K562 (cell line): ENCODE data around the gene TMED7. TPM values are rescaled to one million over a fixed set of nuclear protein-coding genes. Genes with fewer than 3 reads are reported as not detected.

Experiments used
- ATAC-seq: fragments of 200-7000 bp; cut with Tn5 transposase; 3 replicates; pipeline ENCODE4 v1.9.1; 2020; ENCODE audit warnings: moderate library complexity
- BruUV-seq: library from RNA; stranded (reverse); fragments of 400-500 nt; replicated peaks from 2 replicates; lab custom pipeline; 2021; lab: Mats Ljungman, UMichigan
- CTCF ChIA-PET: fragments of 300-600 bp; formaldehyde crosslinking; extraction: SDS; loops from one replicate; lab custom pipeline; 2021; ENCODE audit warnings: low intra/inter-chr PET ratio; lab: Yijun Ruan, JAX
- POLR2A ChIA-PET: fragments of 300-600, 350-650 bp; sonication (Branson Sonifier 250); formaldehyde crosslinking; extraction: SDS; loops from one replicate; lab custom pipeline; 2021; ENCODE audit warnings: antibody characterized with exemption, inconsistent platforms; lab: Yijun Ruan, JAX
- DNase-seq, 4 experiments: peaks; one replicate each; pipeline versions ENCODE4 v3.0.0 to v3.0.0-alpha.2; 2011 to 2018; ENCODE audit warnings: low spot score in 3 of 4, mixed read lengths in 3 of 4; ENCODE audit errors: extremely low read depth in 1 of 4
- FAIRE-seq: peaks from 2 replicates; lab custom pipeline; 2011; peaks lifted over from hg19 to GRCh38; lab: Jason Lieb, UNC
- H2AFZ ChIP-seq: 2 replicates; pipeline ENCODE4 v1.6.0; 2011; ENCODE audit warnings: low read depth, low read length, control low read depth, inconsistent platforms
- H3K27ac ChIP-seq: fragments of 200-600 bp; 3 replicates; pipeline ENCODE4 v1.8.0; 2011; ENCODE audit warnings: low read depth, mild to moderate bottlenecking, control low read depth, inconsistent platforms, low read length, moderate library complexity, mixed read lengths; ENCODE audit errors: extremely low read depth
- H3K27me3 ChIP-seq, 2 experiments: fragments of 300-600 bp in 1 of 2; 2 replicates in 1 of 2; 3 replicates in 1 of 2; pipeline versions ENCODE4 v1.6.0 to v1.8.0; 2011; ENCODE audit warnings: inconsistent platforms in 2 of 2, low read length in 2 of 2, mild to moderate bottlenecking in 1 of 2, mixed read lengths in 1 of 2, moderate library complexity in 1 of 2; ENCODE audit not compliant: control insufficient read depth in 2 of 2, insufficient read depth in 2 of 2
- H3K36me3 ChIP-seq: fragments of 300-600 bp; 3 replicates; pipeline ENCODE4 v1.8.0; 2011; ENCODE audit warnings: mild to moderate bottlenecking, low read length, inconsistent platforms; ENCODE audit not compliant: control insufficient read depth, insufficient read depth
- H3K4me1 ChIP-seq, 2 experiments: fragments of 200-600 bp in 1 of 2; replicated peaks in 1 of 2; 2 replicates in 1 of 2; 3 replicates in 1 of 2; pipeline versions ENCODE4 v1.5.1 to v1.8.0; 2011; ENCODE audit warnings: inconsistent platforms in 2 of 2, low read length in 2 of 2, mild to moderate bottlenecking in 1 of 2, mixed read lengths in 1 of 2, moderate library complexity in 1 of 2; ENCODE audit not compliant: control insufficient read depth in 2 of 2, insufficient read depth in 2 of 2
- H3K4me2 ChIP-seq: 2 replicates; pipeline ENCODE4 v1.6.1; 2011; ENCODE audit warnings: low read length, control low read depth, inconsistent platforms, mixed read lengths; ENCODE audit not compliant: insufficient read depth
- H3K4me3 ChIP-seq: fragments of 200-600 bp; sonication (generic), shearing (Covaris generic); 2 replicates; pipeline ENCODE4 v1.5.1; 2016; ENCODE audit warnings: control low read depth, inconsistent platforms
- H3K79me2 ChIP-seq: fragments of 200-600 bp; 3 replicates; pipeline ENCODE4 v1.8.0; 2011; ENCODE audit warnings: low read length, inconsistent platforms; ENCODE audit not compliant: control insufficient read depth, insufficient read depth
- H3K9ac ChIP-seq, 2 experiments: 2 replicates each; pipeline versions ENCODE4 v1.6.0 to v1.6.1; 2011; ENCODE audit warnings: low read depth in 2 of 2, low read length in 2 of 2, control low read depth in 1 of 2, inconsistent platforms in 1 of 2, mild to moderate bottlenecking in 1 of 2, mixed read lengths in 1 of 2; ENCODE audit not compliant: insufficient read depth in 1 of 2
- H3K9me1 ChIP-seq: one replicate; pipeline ENCODE4 v1.6.0; 2011; ENCODE audit warnings: inconsistent platforms, mild to moderate bottlenecking, low read length, moderate library complexity; ENCODE audit not compliant: control insufficient read depth, insufficient read depth
- H3K9me3 ChIP-seq: replicated peaks from 2 replicates; pipeline ENCODE4 v1.5.1; 2011; ENCODE audit warnings: low read depth, low read length, inconsistent platforms; ENCODE audit not compliant: control insufficient read depth, insufficient read depth
- H4K20me1 ChIP-seq: replicated peaks from 2 replicates; pipeline ENCODE4 v1.6.1; 2011; ENCODE audit warnings: low read length, inconsistent platforms, mixed read lengths; ENCODE audit not compliant: control insufficient read depth, insufficient read depth
- COPS2 ChIP-seq: fragments of 450-650 bp; conservative IDR thresholded peaks from 2 replicates; pipeline ENCODE4 v1.6.1; 2016; ENCODE audit warnings: mild to moderate bottlenecking, moderate library complexity
- FOXK2 ChIP-seq, 2 experiments: fragments of 450-650 bp; IDR thresholded peaks in 1 of 2; conservative IDR thresholded peaks in 1 of 2; 2 replicates each; pipeline ENCODE4 v1.6.1; 2016; ENCODE audit warnings: low read depth in 2 of 2, mild to moderate bottlenecking in 1 of 2
- HMBOX1 ChIP-seq: sonication (generic); IDR thresholded peaks from 2 replicates; pipeline ENCODE4 v1.6.1; 2016
- MIER1 ChIP-seq: fragments of 450-650 bp; IDR thresholded peaks from 2 replicates; pipeline ENCODE4 v1.6.1; 2016; ENCODE audit warnings: antibody characterized with exemption, mild to moderate bottlenecking, low read depth
- RBM25 ChIP-seq: fragments of 200-400 bp; formaldehyde crosslinking; IDR thresholded peaks from 2 replicates; pipeline ENCODE4 v1.6.1; 2018; ENCODE audit warnings: low read length, low read depth, moderate library complexity; ENCODE audit not compliant: severe bottlenecking
- RREB1 ChIP-seq: fragments of 250-450 bp; sonication (Bioruptor Pico); IDR thresholded peaks from 2 replicates; pipeline ENCODE4 v1.4.0; 2020
- SIN3A ChIP-seq, 2 experiments: fragments of 150-350 bp in 1 of 2; IDR thresholded peaks; 2 replicates each; pipeline ENCODE4 v1.6.1; 2011 to 2016; ENCODE audit warnings: borderline replicate concordance in 2 of 2, low read depth in 2 of 2, low read length in 2 of 2, mild to moderate bottlenecking in 2 of 2, moderate library complexity in 2 of 2; ENCODE audit not compliant: control insufficient read depth in 1 of 2
- SMAD4 ChIP-seq: fragments of 250-450 bp; sonication (Bioruptor Pico); conservative IDR thresholded peaks from 2 replicates; pipeline ENCODE4 v1.8.0; 2021; ENCODE audit warnings: inconsistent platforms, mild to moderate bottlenecking, moderate library complexity
- SMARCA4 ChIP-seq: fragments of 450-650 bp; IDR thresholded peaks from 2 replicates; pipeline ENCODE4 v1.6.1; 2016
- TSHZ1 ChIP-seq: fragments of 250-450 bp; sonication (Bioruptor Pico); IDR thresholded peaks from 2 replicates; pipeline ENCODE4 v1.4.0; 2020; ENCODE audit warnings: mild to moderate bottlenecking, moderate library complexity
- ZKSCAN3 ChIP-seq: fragments of 250-450 bp; sonication (Bioruptor Pico); IDR thresholded peaks from 2 replicates; pipeline ENCODE4 v1.4.0; 2020
- ZNF143 ChIP-seq: sonication (generic); formaldehyde crosslinking; IDR thresholded peaks from 2 replicates; pipeline ENCODE4 v1.9.0; 2022; ENCODE audit warnings: mild to moderate bottlenecking, missing genetic modification reagents
- ZNF253 ChIP-seq: fragments of 250-450 bp; sonication (Bioruptor Pico); conservative IDR thresholded peaks from 2 replicates; pipeline ENCODE4 v1.6.1; 2021; ENCODE audit warnings: mild to moderate bottlenecking
- WGBS: fragments of 100-300 bp; shearing (Covaris generic); methylation state at CpG from one replicate; pipeline ENCODE4 v1.1.6; 2016; ENCODE audit warnings: low coverage, mixed read lengths; ENCODE audit not compliant: insufficient coverage; ENCODE audit errors: missing lambda C conversion rate; 5-methylcytosine and 5-hydroxymethylcytosine counted together
- in situ Hi-C: fragments of 300-500 bp; cut with MboI; formaldehyde crosslinking; loops from 4 replicates; pipeline ENCODE4 v1.15.0; 2018; ENCODE audit warnings: inconsistent platforms, mixed read lengths
- intact Hi-C: fragments of 100-400 bp; cut with micrococcal nuclease; formaldehyde crosslinking; loops from 2 replicates; pipeline ENCODE4 v1.14.2; 2022
- polyA plus RNA-seq, 8 experiments: library from polyadenylated mRNA; depleted of rRNA in 4 of 8; stranded (reverse) in 5 of 8; unstranded in 3 of 8; fragments of >200 nt; fragmentation: Nextera tagmentation in 2 of 8; fragmentation: Illumina TruSeq in 1 of 8; extraction: Ambion mirVana in 2 of 8; extraction: Trizol in 1 of 8; gene quantifications; 2 replicates each; pipeline versions ENCODE4 v1.2.1 to v1.2.3, GENCODE V29; 2011 to 2014; ENCODE audit warnings: inconsistent platforms in 1 of 8, missing spikeins in 1 of 8
- total RNA-seq, 7 experiments: library from RNA; depleted of rRNA in 6 of 7; stranded (reverse); fragments of >200 nt in 6 of 7; fragmentation: Illumina TruSeq in 2 of 7; extraction: Trizol in 2 of 7; gene quantifications; 2 replicates each; pipeline versions ENCODE4 v1.2.1 to v1.2.3, GENCODE V29; 2011 to 2021; ENCODE audit warnings: low replicate concordance in 1 of 7

Gene TMED7
- total and polyA plus RNA-seq, 9 of the 15 experiments (the other 6 are each of a cell fraction or from before 2014, with no cell fraction given) = 15.9 to 93.4 (median 41.7) TPM

- intact Hi-C loops (loop anchor here (1.0 to 10.0 kb wide), 3 partner anchors 24 to 1896 kb away; no protein-coding TSS in a partner anchor), in situ Hi-C loops (no loop called here)
- Histone ChIP-seq H2AFZ (no peak overlapping the region), H3K9me1 (no peaks in the 10 kb centered on the region), H3K9ac (no peak overlapping the region), H4K20me1 (no peaks in the 10 kb centered on the region), H3K79me2 (no peaks in the 10 kb centered on the region), H3K4me1 (no peaks in the 10 kb centered on the region), H3K4me3 (no peak overlapping the region), H3K4me2 (no peak overlapping the region), H3K27me3 (peaks cover 0 to 2% of the 10 kb centered on the region in 2 experiments; a peak in 1 of 5 replicates), H3K36me3 (no peaks in the 10 kb centered on the region), H3K9me3 (no peaks in the 10 kb centered on the region), H3K27ac (no peak overlapping the region)
- CTCF ChIA-PET = no interaction called here
- 0% methylated on average over 2 of the region's 2 CpGs for WGBS
- POLR2A ChIA-PET = no interaction called here
- no peak for ATAC-seq
- no peak for FAIRE-seq
- DNase-seq = no peak
- no TSS peak for BruUV-seq
- TF ChIP-seq RBM25 (no peak), MIER1 (no peak), RREB1 (CRISPR knock-in tag) (no peak), SMARCA4 (no peak), SIN3A (IDR thresholded peaks at IDR 0.05; ENCODE audit: borderline replicate concordance in 2 of 2, control insufficient read depth in 1 of 2, low read depth in 2 of 2, low read length in 2 of 2) (no peak), FOXK2 (conservative IDR thresholded peaks at IDR 0.05 in 1 of 2, IDR thresholded peaks at IDR 0.05 in 1 of 2; ENCODE audit: low read depth in 2 of 2) (no peak), ZNF253 (CRISPR knock-in tag) (no peak), ZNF143 (CRISPR knock-in tag) (no peak), COPS2 (no peak), TSHZ1 (CRISPR knock-in tag) (no peak), ZKSCAN3 (no peak), SMAD4 (no peak), HMBOX1 (no peak)
These were observed 52.7 kb downstream of the TMED7 start for GRCh38 chr5:115573133-115573532.
